Dermis lymphatic vessel endothelial cell (primary cell): ENCODE data around the gene PTPRZ1. TPM values are rescaled to one million over a fixed set of nuclear protein-coding genes. Genes with fewer than 3 reads are reported as not detected.

Experiments
- total RNA-seq: library from RNA; depleted of rRNA; stranded (reverse); fragments of >200 nt; gene quantifications from 2 replicates; pipeline ENCODE4 v1.2.1, GENCODE V29; 2014

PTPRZ1 gene
- not detected in 2 replicates for total RNA-seq

GRCh38 chr7:121872831-121873288, at the start of gene PTPRZ1:
Gene PTPRZ1 (plus strand): TSS chr7:121873161. CDS start chr7:121873500, 339 bp downstream.

